HG03558 (cell line): ENCODE results near the gene ATOH8.

Experiments used
- ATAC-seq: cut with Tn5 transposase; IDR thresholded peaks from one replicate; pipeline ENCODE4 v1.9.1; 2021; ENCODE audit warnings: moderate number of reproducible peaks; ENCODE audit not compliant: unreplicated experiment; ENCODE audit errors: extremely low read depth

ATOH8 gene

DNA sequence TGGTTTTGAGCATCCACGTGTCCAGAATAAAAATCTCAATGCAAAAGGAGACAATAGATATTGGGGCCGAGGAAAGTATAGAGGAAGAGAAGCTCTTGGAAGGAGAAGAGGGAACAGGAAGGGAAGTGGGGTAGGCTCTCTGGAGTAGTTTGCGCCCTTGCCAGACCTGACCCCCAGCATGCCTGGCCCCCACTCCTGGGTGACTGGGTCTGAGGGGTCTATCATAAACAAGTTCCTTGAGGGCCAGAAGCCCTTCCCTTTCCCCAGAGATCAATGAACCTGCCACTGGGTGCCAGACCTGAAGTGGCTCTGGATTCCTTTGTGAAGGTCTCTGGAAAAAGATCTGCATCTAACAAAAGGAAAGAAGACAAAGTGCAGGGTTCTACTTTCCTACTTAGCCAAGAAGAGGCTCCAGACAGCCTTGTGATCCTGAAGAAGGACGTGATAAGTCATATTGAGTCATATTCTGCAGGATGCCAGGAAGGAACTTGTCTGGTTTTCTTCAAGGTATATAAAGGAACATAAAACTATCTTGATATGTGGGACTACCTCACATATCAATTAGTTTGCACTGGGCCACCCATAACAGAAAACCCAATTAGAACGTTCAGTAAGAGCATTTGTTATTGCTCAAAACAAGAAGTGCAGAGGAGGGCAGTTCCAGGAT is 18.7 kb upstream of the ATOH8 start:
- ATAC-seq: no peak

DNA sequence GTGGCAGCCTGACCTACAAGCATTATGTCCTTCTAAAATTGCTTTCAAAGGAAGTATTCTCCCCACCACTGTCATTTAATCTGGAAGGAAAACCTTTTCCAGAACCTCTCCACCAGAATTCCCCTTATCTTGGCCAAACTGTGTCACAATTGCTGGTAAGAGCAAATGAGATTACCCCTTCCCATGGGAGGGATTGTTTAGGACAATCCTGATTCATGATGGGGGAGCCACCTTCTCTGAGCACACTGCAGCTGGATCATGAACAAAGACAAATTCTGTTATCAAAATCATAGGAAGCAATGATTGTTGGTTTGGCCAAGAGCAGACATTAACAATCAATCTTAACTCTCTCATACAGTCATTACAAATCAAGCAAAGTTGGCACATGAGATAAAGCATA is 18.1 kb upstream of the ATOH8 start:
- no peak for ATAC-seq

DNA sequence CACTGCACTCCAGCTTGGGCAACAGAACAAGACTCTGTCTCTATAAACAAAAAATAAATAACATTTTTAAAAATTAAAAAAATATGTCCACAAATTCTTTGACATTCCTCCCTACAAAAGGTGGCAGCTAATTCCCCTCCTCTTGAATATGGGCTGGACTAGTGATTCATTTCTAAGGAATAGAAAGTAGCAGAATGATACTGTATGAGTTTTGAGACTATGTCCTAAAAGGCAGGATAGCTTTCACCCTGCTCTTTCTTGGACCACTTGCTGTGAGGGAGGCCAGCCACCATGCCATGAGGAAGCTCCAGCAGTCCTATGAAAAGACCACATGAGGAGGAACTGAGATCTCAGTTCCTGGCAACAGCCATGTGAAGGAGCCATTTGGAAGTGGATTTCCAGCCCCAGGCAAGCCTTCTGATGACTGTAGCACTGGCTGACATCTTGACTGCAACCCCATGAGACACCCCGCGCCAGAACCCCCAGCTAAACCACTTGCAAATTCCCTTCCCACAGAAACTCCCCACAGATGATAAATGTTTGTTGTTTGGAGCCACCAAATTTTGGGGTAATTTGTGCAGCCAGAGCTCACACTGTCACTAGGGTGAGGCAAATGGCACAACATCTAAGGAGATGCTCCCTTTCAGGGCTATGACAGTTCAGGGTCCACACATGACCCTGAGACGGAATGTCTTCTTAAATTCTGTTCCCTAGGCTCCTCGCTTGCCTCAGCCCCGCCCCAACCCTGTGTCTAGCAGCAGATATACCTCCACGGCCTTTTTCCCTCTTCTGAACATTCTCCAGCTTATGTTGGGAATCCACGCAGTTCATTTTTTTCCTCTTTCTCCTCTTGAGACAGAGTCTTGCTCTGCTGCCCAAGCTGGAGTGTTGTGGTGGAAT is 17.1 kb upstream of the ATOH8 start:
- ATAC-seq: no peak

DNA sequence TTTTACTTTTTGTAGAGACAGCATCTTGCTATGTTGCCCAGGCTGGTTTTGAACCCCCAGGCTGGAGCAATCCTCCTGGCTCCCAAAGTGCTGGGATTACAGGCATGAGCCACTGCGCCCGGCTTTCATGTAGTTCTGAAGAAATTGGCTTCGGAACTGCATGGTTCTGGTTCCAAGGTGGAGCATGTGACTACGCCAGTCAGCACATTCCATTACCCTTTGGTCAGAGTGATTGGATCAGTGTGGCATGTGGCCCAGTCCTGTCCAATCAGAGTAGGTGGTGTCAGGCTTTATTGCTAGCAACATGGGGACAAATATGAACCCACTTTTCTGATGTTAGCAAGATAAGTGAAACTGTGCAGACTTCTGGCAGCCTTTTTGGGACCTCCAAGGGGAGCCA is 16.3 kb upstream of the ATOH8 start:
- no peak for ATAC-seq

DNA sequence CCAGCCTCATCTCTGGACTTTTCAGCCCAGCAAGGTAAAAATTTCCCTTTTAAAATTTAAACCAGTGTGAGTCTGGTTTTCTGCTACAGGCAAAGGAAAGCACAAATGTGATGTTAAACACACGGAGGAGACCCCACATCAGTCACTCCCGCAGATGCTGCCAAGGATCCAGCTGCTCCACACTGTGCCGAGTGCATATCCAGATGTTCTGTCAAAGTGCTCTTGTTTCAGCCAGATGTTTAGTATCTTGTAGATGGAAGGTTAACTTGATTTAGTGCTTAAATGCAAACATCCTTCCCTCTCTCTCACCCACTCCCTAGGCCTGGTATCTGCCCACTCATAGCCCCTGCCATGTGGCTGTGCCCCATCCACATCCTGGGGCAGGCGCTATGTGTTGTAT is 15.8 kb upstream of the ATOH8 start:
- ATAC-seq: no peak

DNA sequence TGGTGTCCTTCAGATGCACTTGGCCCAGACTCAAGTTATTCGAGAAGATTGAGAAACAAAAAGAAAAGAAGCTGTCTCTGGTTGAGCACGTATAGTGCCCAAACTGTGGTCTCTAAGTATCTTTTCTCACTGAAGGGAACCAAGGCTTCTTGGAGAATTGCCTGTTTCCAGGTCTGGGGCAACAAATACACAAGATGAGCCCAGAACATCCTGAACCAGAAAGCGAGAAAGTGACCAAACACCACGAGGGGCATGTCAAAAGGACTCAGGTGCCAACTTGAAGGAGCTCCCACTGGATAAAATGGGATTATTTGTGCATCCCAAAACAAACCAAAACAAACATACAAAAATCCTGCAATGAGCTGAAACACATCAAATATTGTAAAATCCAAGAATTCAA is 13.6 kb upstream of the ATOH8 start:
- no peak for ATAC-seq

DNA sequence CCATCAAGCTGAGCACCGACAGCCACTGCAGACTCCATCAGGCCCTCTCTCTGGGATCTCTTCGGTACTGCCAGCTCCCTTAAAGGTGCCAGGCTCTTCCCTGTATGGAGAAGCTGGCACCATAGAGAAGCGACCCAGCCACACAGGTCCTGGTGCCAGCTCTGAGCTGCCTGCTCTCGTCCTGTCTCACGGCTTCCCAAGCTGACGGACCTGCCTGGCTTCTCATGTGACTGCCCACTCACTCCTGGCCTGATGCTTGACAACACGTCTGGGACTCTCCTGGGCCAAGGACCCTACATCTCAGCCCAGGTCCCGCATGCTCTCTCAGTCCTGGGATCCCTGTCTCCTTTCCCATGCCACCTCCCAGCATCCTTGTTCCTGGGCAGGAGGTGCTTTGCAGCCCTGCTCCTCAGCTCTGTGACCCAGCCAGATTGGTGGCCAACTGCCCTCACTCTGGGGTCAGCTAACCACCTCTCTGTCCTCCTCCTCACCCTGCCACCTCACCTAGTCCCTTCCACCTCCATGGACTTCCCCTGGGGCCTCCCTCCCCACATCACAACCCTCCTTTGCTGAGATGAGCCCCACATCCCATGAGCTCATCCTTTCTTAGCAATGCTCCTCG is 12.5 kb upstream of the ATOH8 start:
- ATAC-seq: no peak

DNA sequence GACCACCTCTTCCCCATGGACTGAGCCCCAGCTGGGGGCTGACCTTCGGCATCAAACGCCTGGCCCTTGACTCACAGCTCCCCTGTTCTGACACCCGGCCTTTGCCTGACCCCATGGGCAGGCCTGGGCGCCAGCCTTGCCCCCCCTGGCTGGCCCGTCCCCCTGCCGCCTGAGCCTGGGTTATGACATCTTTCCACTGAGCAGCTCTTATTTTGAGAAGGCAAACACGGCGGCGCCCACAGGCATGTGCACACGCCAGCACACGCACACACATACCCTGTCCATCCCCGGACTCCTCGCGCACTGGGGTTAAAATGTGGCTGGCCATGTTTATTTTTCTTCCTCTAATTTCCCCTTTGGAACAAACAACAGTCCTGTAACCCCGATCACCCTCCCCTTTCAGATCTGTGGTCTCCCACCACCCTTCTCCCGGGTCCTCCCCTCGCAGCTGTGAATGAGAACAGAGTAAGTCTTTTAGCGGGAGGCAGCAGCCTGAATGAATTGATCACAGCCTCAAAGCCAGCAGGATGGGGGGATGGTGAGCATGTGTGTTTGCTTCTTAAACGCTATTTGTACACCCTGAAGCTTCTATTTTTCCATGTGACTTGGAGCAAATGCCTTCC is 11.8 kb upstream of the ATOH8 start:
- ATAC-seq: no peak

DNA sequence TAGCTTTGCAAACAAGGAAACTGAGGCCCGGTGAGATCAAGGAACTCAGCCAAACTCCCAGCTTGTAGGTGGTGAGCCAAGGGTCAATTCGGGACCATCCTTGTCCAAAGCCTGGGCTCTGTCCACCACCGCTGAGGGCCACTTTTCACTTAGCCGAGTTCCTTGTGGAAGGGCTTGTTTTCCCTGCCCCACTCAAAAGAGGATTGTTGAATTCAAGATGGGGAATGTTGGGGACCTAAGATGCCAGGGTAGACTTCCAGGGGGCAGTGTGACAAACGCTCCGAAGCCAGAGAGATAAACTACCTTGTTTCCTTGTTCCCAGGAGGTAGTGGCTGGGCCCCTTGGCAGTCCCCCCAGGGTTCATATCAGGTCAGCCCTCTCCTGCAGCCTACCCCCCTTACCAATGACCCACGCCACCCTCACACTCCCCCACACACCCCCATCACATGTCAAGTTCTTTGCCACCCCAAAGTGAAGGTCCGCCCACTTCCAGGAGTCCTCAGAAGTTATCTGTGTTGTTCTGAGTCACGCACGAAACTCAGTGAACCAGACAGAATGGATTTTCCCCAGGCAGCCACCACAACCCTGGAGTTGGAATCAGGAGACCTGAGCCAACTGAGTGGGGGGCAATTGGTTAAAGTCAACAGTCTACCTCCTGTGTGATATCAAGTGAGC is 10.3 kb upstream of the ATOH8 start:
- ATAC-seq: no peak

DNA sequence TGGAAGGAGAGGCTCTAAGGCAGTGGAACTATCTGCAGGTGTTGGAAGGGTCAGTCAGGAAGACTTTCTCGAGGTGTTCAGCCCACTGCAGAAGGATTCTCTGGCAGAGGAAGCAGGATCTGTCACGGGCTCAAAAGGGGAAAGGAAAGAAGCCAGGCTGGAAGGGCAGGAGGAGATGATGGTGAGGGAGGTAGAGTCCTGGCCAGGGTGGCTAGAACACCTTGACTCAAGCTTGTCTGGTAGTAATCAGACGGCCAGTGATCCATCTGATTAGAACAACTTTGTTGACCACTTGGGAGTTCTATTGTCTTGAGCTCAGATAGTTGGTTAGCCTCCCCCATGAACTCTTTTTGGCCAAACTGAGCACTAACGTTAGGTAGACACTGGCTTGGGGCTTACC is 9.7 kb upstream of the ATOH8 start:
- ATAC-seq: no peak

DNA sequence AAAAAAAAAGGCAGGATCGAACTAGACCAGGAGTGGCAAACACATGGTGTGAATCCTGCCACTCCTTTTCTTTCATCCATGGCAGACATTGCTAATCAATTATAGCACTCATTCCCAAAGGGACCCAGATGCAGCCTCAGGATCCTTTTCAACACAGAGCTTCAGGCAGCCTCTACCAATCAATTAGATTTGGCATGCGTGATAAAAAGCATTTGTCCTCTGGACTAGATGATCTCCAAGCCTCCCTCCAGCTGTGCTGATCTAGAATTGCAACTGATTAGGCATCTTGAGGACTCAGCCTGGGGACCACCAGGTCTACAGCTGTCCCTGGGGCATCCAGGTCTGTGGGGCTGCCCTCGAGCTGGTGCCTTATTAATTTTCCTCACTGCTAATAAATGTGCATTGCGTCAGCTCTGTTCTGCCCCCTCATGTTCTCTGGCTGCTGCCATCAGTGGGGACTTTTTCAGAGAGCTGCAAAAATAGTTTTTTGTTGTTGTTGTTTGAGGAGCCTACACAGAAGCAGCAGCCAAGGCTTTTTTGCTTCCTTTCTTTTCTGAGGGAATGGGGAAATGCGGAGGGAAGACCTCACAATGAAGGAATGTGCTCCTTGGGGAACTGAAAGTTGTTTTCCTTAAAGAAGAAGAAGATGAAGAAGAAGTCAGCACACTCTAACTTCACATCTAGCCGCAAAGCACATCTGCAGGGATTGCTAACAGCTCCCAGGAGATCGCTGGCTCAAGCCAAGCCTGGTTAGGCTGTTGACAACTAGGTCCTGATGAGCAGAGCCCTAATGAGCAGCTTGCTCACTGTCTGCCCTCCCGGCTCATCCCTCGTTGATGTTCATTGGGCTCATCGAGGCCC is 8.8 kb upstream of the ATOH8 start:
- ATAC-seq: no peak

DNA sequence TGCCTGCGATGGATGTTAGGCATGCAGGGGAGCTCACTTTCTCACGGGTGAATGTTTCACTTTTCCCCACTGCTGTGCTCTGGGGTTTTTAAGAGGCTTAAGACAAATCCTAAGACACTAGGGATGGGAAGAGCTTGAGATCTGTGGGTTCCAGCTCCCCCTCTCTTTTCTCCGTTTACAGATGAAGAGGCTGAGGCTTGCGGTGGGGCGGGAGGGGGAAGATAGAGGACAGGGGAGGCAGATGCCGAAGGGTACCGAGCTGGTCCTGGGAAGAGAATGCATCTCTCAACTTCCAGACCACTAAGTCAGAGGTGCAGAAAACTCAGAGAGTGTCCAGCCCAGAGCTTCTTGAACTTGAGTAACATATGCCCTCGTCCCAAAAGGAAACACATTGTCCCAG is 8.2 kb upstream of the ATOH8 start:
- no peak for ATAC-seq

DNA sequence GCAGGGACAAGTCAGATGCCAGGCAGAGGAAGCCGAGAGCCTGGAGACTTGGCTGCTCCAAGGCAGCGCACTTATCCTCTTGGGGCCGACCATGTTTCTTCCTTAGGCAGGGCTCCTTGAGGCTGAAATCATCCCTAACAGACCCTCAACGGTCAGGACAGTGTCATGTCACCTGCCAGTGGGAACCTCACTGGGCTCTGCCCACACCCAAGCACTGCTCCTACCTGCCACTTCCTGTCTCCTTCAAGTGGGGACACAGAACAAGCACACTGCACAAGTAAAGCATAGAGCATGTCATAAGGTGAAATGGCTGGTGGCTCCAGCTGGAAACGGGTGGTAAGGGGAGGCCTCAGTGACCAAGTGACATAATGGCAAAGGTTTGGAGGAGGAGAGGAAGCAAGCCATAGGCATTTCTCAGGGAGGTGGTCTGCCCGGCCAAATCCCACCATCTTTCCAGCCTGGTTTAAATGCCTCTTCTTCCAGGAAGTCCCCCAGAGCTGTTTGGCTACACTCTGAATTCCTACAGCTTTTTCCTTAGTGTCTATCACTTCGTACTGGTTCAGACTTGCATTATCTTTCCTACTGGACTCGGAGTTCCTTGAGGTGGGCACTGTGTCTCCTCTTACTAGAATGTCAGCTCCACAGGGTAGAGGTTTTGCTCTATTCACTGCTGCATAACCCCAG is 7.3 kb upstream of the ATOH8 start:
- no peak for ATAC-seq

DNA sequence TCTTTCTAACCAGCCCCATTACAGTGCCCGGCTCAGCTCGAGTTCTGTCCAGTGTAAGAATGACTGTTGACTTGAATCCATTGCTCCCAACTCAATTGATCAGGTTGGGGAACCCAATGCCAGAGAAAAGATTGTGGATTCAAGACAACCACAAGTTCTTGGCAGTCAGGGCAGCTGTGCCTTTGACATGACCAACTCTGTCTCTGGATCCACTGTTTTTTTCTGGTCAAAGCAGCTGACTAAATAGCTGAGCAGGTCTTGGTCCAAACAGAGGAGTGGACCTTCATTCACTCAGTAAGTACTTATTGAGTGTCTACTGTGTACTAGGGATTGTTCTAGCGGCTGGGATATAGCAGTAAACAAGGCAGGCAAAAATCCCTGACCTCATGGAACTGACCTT is 6.3 kb upstream of the ATOH8 start:
- ATAC-seq: no peak

DNA sequence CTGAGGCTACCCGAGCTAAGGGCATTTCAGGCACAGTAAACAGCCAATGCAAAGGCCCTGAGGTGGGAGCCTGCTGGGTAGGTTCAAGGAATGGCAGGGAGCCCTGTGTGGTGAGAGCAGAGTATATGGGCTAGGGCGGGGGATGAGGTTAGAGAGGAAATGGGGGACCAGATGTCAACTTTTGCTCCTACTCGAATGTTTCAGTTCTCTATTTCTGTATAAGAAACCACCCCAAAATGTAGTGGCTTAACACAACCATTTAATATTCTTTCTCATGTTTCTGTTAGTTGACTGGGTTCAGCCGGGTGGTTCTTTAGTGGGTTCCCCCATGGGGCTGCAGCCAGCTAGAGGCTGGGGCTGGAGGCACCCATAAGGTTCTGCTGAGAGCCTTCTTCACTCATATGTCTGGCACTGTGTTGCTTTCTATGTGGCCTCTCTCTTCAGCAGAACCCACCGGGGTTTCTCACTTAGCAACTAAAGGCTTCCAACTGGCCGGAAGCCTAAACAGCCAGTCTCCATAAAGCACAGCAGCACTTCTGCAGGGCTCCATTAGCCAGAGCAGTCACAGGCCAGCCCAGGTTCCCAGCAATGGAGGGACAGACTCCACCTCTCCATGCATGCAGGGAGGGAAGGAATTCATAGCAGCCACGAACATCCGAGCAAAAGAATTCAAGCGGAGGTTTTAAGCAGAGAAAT is 5.6 kb upstream of the ATOH8 start:
- ATAC-seq: no peak

DNA sequence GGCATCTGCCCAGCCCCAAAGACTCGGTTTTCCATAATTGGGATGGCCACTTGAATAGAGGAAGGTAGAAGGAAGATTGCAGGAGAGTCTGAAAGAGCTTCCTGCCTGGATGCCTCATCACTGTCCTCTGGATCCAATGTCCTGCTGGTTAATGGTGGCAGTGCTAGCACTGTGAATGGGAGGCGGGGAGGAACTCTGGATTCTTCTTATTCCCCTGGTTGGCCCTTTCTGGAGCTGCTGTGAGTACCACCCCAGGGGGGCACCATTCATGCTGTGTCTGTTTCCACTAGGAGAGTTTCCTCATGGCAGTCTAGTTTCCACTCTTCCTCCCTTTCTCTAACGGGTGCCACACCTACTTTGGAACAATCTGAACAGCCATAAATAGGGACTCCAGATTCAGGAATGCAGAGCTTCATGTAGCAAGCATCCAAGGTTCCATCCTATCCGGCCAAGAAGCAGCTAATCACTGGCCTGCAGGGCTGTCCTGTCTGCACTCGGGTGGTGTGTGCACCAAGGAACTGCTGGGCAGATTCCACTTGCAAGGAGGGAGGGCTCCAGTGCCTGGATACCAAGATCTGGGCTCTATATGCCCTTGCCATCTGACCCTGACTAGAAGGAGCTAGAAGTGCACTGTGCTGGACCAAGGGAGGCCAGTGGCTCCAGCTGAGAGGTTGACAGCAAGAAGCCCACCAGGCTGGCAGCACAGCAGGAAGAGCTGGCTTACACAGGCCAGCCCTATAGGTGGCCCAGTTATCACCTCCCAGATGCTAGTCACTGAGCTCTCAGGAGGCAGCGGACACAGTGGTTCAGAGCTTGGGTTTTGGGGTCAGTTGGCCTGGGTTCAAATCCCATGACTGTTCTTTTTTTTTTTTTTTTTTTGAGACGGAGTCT is 4.6 kb upstream of the ATOH8 start:
- ATAC-seq: no peak
